ENCODE data around the gene TCP11.

TCP11 gene

GRCh38 chr6:35173044-35173426 lies 31.9 kb upstream of the TCP11 start:
- no peak for TF ChIP-seq CTCF (IDR thresholded peaks at IDR 0.05)
- no peak overlapping the region for H3K4me3 ChIP-seq
- intact Hi-C loops (cut with DNase I; ENCODE audit: low total_unique reads) = no loop called here
- H3K27me3 ChIP-seq = no peaks in the 10 kb centered on the region
- H3K9me3 ChIP-seq = no peaks in the 10 kb centered on the region
- H3K36me3 ChIP-seq = no peaks in the 10 kb centered on the region
- peaks cover 0 to 2% (median 0%) of the 10 kb centered on the region in 4 donors for H3K4me1 ChIP-seq
- no peak for DNase-seq
- H3K27ac ChIP-seq = no peak overlapping the region

GRCh38 chr6:35170891-35171290 lies 29.8 kb upstream of the TCP11 start:
- DNase-seq = no peak
- peaks cover 0 to 7% (median 0%) of the 10 kb centered on the region in 4 donors for H3K4me1 ChIP-seq
- no peaks in the 10 kb centered on the region for H3K9me3 ChIP-seq
- TF ChIP-seq CTCF (IDR thresholded peaks at IDR 0.05) = no peak
- intact Hi-C loops (cut with DNase I; ENCODE audit: low total_unique reads) = no loop called here
- H3K27me3 ChIP-seq = no peaks in the 10 kb centered on the region
- no peak overlapping the region for H3K4me3 ChIP-seq
- no peak overlapping the region for H3K27ac ChIP-seq
- H3K36me3 ChIP-seq = no peaks in the 10 kb centered on the region

- Histone ChIP-seq H3K36me3 (no peaks in the 10 kb centered on the region), H3K4me3 (no peak overlapping the region), H3K9me3 (no peaks in the 10 kb centered on the region), H3K27me3 (no peaks in the 10 kb centered on the region), H3K27ac (no peak overlapping the region), H3K4me1 (peaks cover 0 to 13% (median 0%) of the 10 kb centered on the region in 4 donors)
- intact Hi-C loops (cut with DNase I; ENCODE audit: low total_unique reads) = no loop called here
- DNase-seq = no peak
- TF ChIP-seq CTCF (IDR thresholded peaks at IDR 0.05) = no peak
Measured at GRCh38 chr6:35170166-35170565, 29.0 kb upstream of the TCP11 start.

- TF ChIP-seq CTCF (IDR thresholded peaks at IDR 0.05) = no peak
- intact Hi-C loops (cut with DNase I; ENCODE audit: low total_unique reads) = no loop called here
- Histone ChIP-seq H3K27me3 (no peaks in the 10 kb centered on the region), H3K27ac (no peak overlapping the region), H3K36me3 (no peaks in the 10 kb centered on the region), H3K4me3 (no peak overlapping the region), H3K9me3 (no peaks in the 10 kb centered on the region), H3K4me1 (peaks cover 0 to 13% (median 0%) of the 10 kb centered on the region in 4 donors)
- no peak for DNase-seq
Measured at GRCh38 chr6:35168461-35168861, 27.3 kb upstream of the TCP11 start.

- Histone ChIP-seq H3K4me1 (peaks cover 0 to 20% (median 3%) of the 10 kb centered on the region in 4 donors), H3K36me3 (no peaks in the 10 kb centered on the region), H3K27me3 (no peaks in the 10 kb centered on the region), H3K4me3 (no peak overlapping the region), H3K9me3 (no peaks in the 10 kb centered on the region), H3K27ac (no peak overlapping the region)
- no peak for DNase-seq
- intact Hi-C loops (cut with DNase I; ENCODE audit: low total_unique reads) = no loop called here
- TF ChIP-seq CTCF (IDR thresholded peaks at IDR 0.05) = no peak
Measured at GRCh38 chr6:35167505-35167904, 26.4 kb upstream of the TCP11 start.

- intact Hi-C loops (cut with DNase I; ENCODE audit: low total_unique reads) = no loop called here
- no peak for DNase-seq
- Histone ChIP-seq H3K36me3 (no peaks in the 10 kb centered on the region), H3K4me1 (peaks cover 0 to 30% (median 12%) of the 10 kb centered on the region in 4 donors), H3K27ac (no peak overlapping the region), H3K9me3 (no peaks in the 10 kb centered on the region), H3K4me3 (no peak overlapping the region), H3K27me3 (no peaks in the 10 kb centered on the region)
- TF ChIP-seq CTCF (IDR thresholded peaks at IDR 0.05) = no peak
Measured at GRCh38 chr6:35166520-35166919, 25.4 kb upstream of the TCP11 start.

All from tibial artery (tissue), 4 donors.